Endodermal cell (in vitro differentiated cells): ENCODE results near the gene CCDC77. TPM values are rescaled to one million over a fixed set of nuclear protein-coding genes. Genes with fewer than 3 reads are reported as not detected.

Experiments
- DNase-seq: peaks from one replicate; pipeline ENCODE4 v3.0.0-alpha.2; 2017
- H3K27ac ChIP-seq: 2 replicates; pipeline ENCODE4 v1.5.1; 2013; ENCODE audit warnings: mild to moderate bottlenecking, low read depth, low read length, moderate library complexity
- H3K27me3 ChIP-seq: 2 replicates; pipeline ENCODE4 v1.6.1; 2013; ENCODE audit warnings: mild to moderate bottlenecking, low read length, moderate library complexity; ENCODE audit not compliant: insufficient read depth, control insufficient read depth, poor library complexity, severe bottlenecking
- H3K36me3 ChIP-seq: 2 replicates; pipeline ENCODE4 v1.7.0; 2013; ENCODE audit warnings: mild to moderate bottlenecking, low read length, moderate library complexity; ENCODE audit not compliant: control insufficient read depth, insufficient read depth
- H3K4me1 ChIP-seq: one replicate; pipeline ENCODE4 v1.7.0; 2013; ENCODE audit warnings: low read length; ENCODE audit not compliant: control insufficient read depth, insufficient read depth
- H3K4me3 ChIP-seq: 2 replicates; pipeline ENCODE4 v1.5.1; 2013; ENCODE audit warnings: mild to moderate bottlenecking, low read length, moderate library complexity
- H3K9ac ChIP-seq: 2 replicates; pipeline ENCODE4 v1.6.1; 2013; ENCODE audit warnings: mild to moderate bottlenecking, low read length, moderate library complexity; ENCODE audit not compliant: poor library complexity, severe bottlenecking; ENCODE audit errors: extremely low read depth
- H3K9me3 ChIP-seq: 2 replicates; pipeline ENCODE4 v1.6.1; 2013; ENCODE audit warnings: mild to moderate bottlenecking, low read length, moderate library complexity; ENCODE audit not compliant: control insufficient read depth
- H3K27ac Mint-ChIP-seq: 2 replicates; pipeline ENCODE4 v1.8.0; 2020; ENCODE audit warnings: mixed read lengths
- H3K27me3 Mint-ChIP-seq: 2 replicates; pipeline ENCODE4 v1.8.0; 2021; ENCODE audit warnings: mild to moderate bottlenecking, mixed read lengths; ENCODE audit not compliant: insufficient read depth
- H3K36me3 Mint-ChIP-seq: 2 replicates; pipeline ENCODE4 v1.8.0; 2020; ENCODE audit warnings: low read depth, mixed read lengths
- H3K4me1 Mint-ChIP-seq: 2 replicates; pipeline ENCODE4 v1.8.0; 2020; ENCODE audit warnings: mixed read lengths
- H3K4me3 Mint-ChIP-seq: 2 replicates; pipeline ENCODE4 v1.8.0; 2020; ENCODE audit warnings: mild to moderate bottlenecking, moderate library complexity, mixed read lengths
- H3K9me3 Mint-ChIP-seq: 2 replicates; pipeline ENCODE4 v1.8.0; 2020; ENCODE audit warnings: mild to moderate bottlenecking, mixed read lengths
- WGBS, 2 experiments: methylation state at CpG; one replicate each; pipeline versions ENCODE4 v1.1.5 to v1.1.7; 2013; ENCODE audit warnings: missing lambda C conversion rate in 2 of 2, mixed read lengths in 1 of 2; ENCODE audit not compliant: insufficient coverage in 1 of 2, insufficient read length in 1 of 2; 5-methylcytosine and 5-hydroxymethylcytosine counted together
- total RNA-seq, 2 donors: library from RNA; stranded (reverse); fragmentation: NEBNext Ultra II Directional in 1 of 2; extraction: Animal tissue kit (Norgen Biotek cat#: 25700) in 1 of 2; gene quantifications; 2 replicates in 1 of 2; 3 replicates in 1 of 2; pipeline ENCODE4 v1.2.1, GENCODE V29; 2021
- TF ChIP-seq, protein P1 (sequence below): fragments of 200-600 bp; sonication (generic); conservative IDR thresholded peaks from 2 replicates; pipeline ENCODE4 v1.5.0; 2021; ENCODE audit warnings: antibody characterized with exemption, mild to moderate bottlenecking

The CCDC77 gene
- total RNA-seq, 2 donors from 2014 or later: 26.4 to 39.1 TPM

DNA sequence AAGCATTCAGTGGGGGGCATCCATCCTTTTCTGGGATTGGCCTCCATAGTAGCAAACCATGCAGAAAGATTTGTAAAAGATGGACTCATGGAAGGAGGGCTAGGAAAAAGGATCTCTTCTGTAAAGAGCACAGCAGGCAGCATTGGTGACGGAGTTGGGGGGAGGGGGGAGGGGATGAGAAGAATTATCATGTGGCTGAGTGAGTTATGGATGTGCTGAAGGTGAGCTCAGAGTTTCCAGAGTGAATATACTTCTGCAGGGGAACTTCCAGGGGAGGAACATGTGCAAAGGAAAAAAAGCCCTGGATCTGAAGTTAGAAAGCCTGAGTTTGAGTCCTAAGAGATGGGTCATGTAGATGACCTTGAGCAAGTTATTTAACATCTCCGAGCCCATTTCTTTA lies 54.4 kb downstream of the CCDC77 start:
- peaks cover 2% of the 10 kb centered on the region for H3K36me3 Mint-ChIP-seq
- Histone ChIP-seq H3K27me3 (peaks cover 13% of the 10 kb centered on the region), H3K4me3 (no peak overlapping the region), H3K27ac (no peak overlapping the region), H3K9ac (no peak overlapping the region), H3K36me3 (no peaks in the 10 kb centered on the region), H3K9me3 (peaks cover 8% of the 10 kb centered on the region), H3K4me1 (peaks cover 6% of the 10 kb centered on the region)
- H3K4me1 Mint-ChIP-seq: peaks cover 19% of the 10 kb centered on the region
- no peak overlapping the region for H3K27ac Mint-ChIP-seq
- DNase-seq: no peak
- H3K9me3 Mint-ChIP-seq: peaks cover 24% of the 10 kb centered on the region
- TF ChIP-seq, protein P1, sequence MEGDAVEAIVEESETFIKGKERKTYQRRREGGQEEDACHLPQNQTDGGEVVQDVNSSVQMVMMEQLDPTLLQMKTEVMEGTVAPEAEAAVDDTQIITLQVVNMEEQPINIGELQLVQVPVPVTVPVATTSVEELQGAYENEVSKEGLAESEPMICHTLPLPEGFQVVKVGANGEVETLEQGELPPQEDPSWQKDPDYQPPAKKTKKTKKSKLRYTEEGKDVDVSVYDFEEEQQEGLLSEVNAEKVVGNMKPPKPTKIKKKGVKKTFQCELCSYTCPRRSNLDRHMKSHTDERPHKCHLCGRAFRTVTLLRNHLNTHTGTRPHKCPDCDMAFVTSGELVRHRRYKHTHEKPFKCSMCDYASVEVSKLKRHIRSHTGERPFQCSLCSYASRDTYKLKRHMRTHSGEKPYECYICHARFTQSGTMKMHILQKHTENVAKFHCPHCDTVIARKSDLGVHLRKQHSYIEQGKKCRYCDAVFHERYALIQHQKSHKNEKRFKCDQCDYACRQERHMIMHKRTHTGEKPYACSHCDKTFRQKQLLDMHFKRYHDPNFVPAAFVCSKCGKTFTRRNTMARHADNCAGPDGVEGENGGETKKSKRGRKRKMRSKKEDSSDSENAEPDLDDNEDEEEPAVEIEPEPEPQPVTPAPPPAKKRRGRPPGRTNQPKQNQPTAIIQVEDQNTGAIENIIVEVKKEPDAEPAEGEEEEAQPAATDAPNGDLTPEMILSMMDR: no peak
- 77% methylated on average over 2 of the region's 2 CpGs for WGBS, 2 experiments
- H3K27me3 Mint-ChIP-seq: peaks cover 32% of the 10 kb centered on the region
- H3K4me3 Mint-ChIP-seq: no peak overlapping the region

GRCh38 chr12:457676-458075 lies 56.2 kb downstream of the CCDC77 start:
- H3K36me3 ChIP-seq: no peaks in the 10 kb centered on the region
- DNase-seq: no peak
- Mint-ChIP-seq H3K27me3 (peaks cover 37% of the 10 kb centered on the region), H3K4me3 (no peak overlapping the region), H3K9me3 (peaks cover 12% of the 10 kb centered on the region), H3K36me3 (peaks cover 8% of the 10 kb centered on the region), H3K4me1 (peaks cover 29% of the 10 kb centered on the region), H3K27ac (no peak overlapping the region)
- no peak overlapping the region for H3K27ac ChIP-seq
- TF ChIP-seq, protein P1: no peak
- peaks cover 3% of the 10 kb centered on the region for H3K9me3 ChIP-seq
- H3K4me3 ChIP-seq: no peak overlapping the region
- peaks cover 13% of the 10 kb centered on the region for H3K27me3 ChIP-seq
- H3K4me1 ChIP-seq: peaks cover 5% of the 10 kb centered on the region
- no peak overlapping the region for H3K9ac ChIP-seq
- WGBS, 2 experiments: 92 to 96% methylated on average over 3 to 4 of the region's 4 CpGs

DNA sequence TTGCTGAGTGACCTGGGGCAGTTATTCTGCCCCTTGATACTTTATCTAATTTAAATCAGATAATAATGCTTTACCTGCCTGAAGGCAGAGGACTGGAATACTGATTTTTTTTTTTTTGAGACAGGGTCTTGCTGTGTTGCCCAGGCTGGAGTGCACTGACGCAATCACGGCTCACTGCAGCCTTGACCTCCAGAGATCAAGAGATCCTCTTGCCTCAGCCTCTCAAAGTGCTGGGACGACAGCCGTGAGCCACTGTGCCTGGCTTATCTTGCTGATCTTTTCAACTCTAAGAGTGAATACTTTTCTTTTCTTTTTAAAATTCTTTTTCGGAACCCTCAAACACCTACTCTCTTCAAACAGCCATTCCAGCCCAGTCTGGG lies 57.6 kb downstream of the CCDC77 start:
- H3K27ac ChIP-seq: no peak overlapping the region
- H3K27ac Mint-ChIP-seq: no peak overlapping the region
- H3K27me3 Mint-ChIP-seq: peaks cover 37% of the 10 kb centered on the region
- peaks cover 5% of the 10 kb centered on the region for H3K9me3 Mint-ChIP-seq
- H3K9ac ChIP-seq: peak overlapping the region; percentile 48
- peaks cover 8% of the 10 kb centered on the region for H3K36me3 Mint-ChIP-seq
- peaks cover 42% of the 10 kb centered on the region for H3K4me1 Mint-ChIP-seq
- H3K4me3 Mint-ChIP-seq: peak overlapping the region; percentile 75
- no peaks in the 10 kb centered on the region for H3K9me3 ChIP-seq
- TF ChIP-seq, protein P1: no peak
- no peaks in the 10 kb centered on the region for H3K36me3 ChIP-seq
- H3K4me1 ChIP-seq: peaks cover 17% of the 10 kb centered on the region
- H3K27me3 ChIP-seq: peaks cover 13% of the 10 kb centered on the region
- no peak for DNase-seq
- H3K4me3 ChIP-seq: peak overlapping the region; percentile 89
- 82 to 88% methylated on average over 5 of the region's 5 CpGs for WGBS, 2 experiments
